Thoracic aorta (tissue), 2 donors: ENCODE results near the gene TFEB. TPM values are rescaled to one million over a fixed set of nuclear protein-coding genes. Genes with fewer than 3 reads are reported as not detected.
A peak's percentile ranks its signal among the peaks of the same experiment; 100 is the strongest.

Source experiments
- ATAC-seq: fragments of 150-250 bp; one replicate; pipeline ENCODE4 v1.8.0; 2017; ENCODE audit warnings: low read depth; ENCODE audit not compliant: insufficient number of reproducible peaks, low FRiP score
- DNase-seq: peaks from one replicate; pipeline ENCODE4 v3.0.0-alpha.2; 2020; ENCODE audit warnings: low spot score
- H3K27ac ChIP-seq, 2 donors: fragments of 200-600 bp; sonication (generic); 1 replicate in 1 of 2; 2 replicates in 1 of 2; pipeline ENCODE4 v1.5.1; 2016; ENCODE audit warnings: mild to moderate bottlenecking in 2 of 2, moderate library complexity in 2 of 2
- H3K27me3 ChIP-seq: fragments of 200-600 bp; sonication (generic); replicated peaks from 2 replicates; pipeline ENCODE4 v1.6.0; 2016; ENCODE audit warnings: mild to moderate bottlenecking; ENCODE audit not compliant: insufficient read depth
- H3K36me3 ChIP-seq: fragments of 200-600 bp; sonication (generic); one replicate; pipeline ENCODE4 v1.5.1; 2016
- H3K4me1 ChIP-seq, 2 donors: fragments of 200-600 bp; sonication (generic); 1 replicate in 1 of 2; 2 replicates in 1 of 2; pipeline versions ENCODE4 v1.5.1 to v1.6.0; 2016; ENCODE audit warnings: low read depth in 2 of 2, mild to moderate bottlenecking in 1 of 2; ENCODE audit not compliant: control insufficient read depth in 1 of 2
- H3K4me3 ChIP-seq: fragments of 200-600 bp; sonication (generic); 2 replicates; pipeline ENCODE4 v1.5.1; 2016; ENCODE audit warnings: mild to moderate bottlenecking
- H3K9me3 ChIP-seq: fragments of 200-600 bp; sonication (generic); 2 replicates; pipeline ENCODE4 v1.5.1; 2016
- total RNA-seq, 2 donors: library from RNA; depleted of rRNA; stranded (reverse); fragments of >200 nt; gene quantifications; one replicate each; pipeline versions ENCODE4 v1.1.0 to v1.2.3, GENCODE V29; 2016
- TF ChIP-seq, protein P1 (sequence below): fragments of 200-600 bp; sonication (generic); IDR thresholded peaks from one replicate; pipeline ENCODE4 v1.5.1; 2019; ENCODE audit warnings: antibody characterized with exemption

The TFEB gene
- total RNA-seq, 2 donors from 2014 or later = 22.9 to 23.8 TPM

- H3K4me3 ChIP-seq = peak overlapping the region; percentile 71
- DNase-seq = no peak
Observed at GRCh38 chr6:41683273-41683522, 52.2 kb downstream of the TFEB start.

DNA sequence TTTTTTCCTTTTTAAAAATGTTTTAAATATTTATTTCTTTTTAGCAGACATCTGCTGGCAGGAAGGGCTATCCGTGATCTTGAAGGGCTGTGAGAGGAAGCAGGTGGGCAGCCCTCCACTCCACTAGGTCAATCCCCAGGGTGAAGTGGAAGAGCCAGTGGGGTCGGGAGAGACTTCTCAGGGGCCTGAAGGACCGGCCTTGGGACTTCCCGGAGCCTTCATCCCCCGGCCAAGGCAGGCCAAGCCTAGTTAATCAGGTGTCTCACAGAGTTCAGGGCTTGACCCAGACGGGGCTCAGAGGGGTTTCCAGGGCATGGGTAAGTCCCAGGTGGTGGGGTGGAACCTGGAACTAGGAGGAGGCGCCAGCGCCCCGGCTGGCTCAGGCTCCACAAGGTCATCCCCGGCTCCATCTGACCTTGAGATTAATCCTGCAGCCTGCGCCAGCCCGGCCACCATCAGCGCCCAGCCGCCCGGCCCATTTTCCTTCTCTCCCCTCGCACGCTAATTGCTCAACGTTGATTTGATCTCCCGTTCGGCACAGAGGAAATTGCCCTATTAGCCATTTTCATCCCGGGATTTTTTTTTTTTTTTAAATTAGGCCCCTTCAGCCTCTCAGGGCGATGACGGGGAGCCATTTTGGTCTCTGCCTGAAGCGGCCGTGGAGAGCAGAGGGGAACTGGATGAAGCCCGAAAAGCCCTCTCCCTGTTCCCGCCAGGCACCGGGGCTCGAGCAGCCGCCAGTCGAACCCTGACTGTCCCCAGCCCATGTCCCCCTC, 52.7 kb downstream of the TFEB start:
- Histone ChIP-seq H3K27me3 (no peaks in the 10 kb centered on the region), H3K27ac (no peak overlapping the region), H3K4me3 (peak overlapping the region; percentile 71), H3K36me3 (peaks cover 29% of the 10 kb centered on the region), H3K4me1 (peaks cover 7 to 11% of the 10 kb centered on the region in 2 donors), H3K9me3 (no peaks in the 10 kb centered on the region)
- DNase-seq (no peak), ATAC-seq (no peak)
- TF ChIP-seq, protein P1, sequence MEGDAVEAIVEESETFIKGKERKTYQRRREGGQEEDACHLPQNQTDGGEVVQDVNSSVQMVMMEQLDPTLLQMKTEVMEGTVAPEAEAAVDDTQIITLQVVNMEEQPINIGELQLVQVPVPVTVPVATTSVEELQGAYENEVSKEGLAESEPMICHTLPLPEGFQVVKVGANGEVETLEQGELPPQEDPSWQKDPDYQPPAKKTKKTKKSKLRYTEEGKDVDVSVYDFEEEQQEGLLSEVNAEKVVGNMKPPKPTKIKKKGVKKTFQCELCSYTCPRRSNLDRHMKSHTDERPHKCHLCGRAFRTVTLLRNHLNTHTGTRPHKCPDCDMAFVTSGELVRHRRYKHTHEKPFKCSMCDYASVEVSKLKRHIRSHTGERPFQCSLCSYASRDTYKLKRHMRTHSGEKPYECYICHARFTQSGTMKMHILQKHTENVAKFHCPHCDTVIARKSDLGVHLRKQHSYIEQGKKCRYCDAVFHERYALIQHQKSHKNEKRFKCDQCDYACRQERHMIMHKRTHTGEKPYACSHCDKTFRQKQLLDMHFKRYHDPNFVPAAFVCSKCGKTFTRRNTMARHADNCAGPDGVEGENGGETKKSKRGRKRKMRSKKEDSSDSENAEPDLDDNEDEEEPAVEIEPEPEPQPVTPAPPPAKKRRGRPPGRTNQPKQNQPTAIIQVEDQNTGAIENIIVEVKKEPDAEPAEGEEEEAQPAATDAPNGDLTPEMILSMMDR = no peak

More at GRCh38 chr6:41683273-41683522, 52.2 kb downstream of the TFEB start:
- Histone ChIP-seq H3K4me1 (peaks cover 7 to 11% of the 10 kb centered on the region in 2 donors), H3K9me3 (no peaks in the 10 kb centered on the region), H3K27ac (no peak overlapping the region), H3K27me3 (no peaks in the 10 kb centered on the region), H3K36me3 (peaks cover 34% of the 10 kb centered on the region)
- no peak for ATAC-seq
- TF ChIP-seq, protein P1 = no peak

- H3K27me3 ChIP-seq = no peaks in the 10 kb centered on the region
- ATAC-seq (peak; percentile 87), DNase-seq (peak; percentile 74)
- TF ChIP-seq, protein P1 = peak; percentile 78
- H3K36me3 ChIP-seq = peaks cover 22% of the 10 kb centered on the region
- H3K9me3 ChIP-seq = no peaks in the 10 kb centered on the region
- H3K27ac ChIP-seq = no peak overlapping the region
- H3K4me3 ChIP-seq = peak overlapping the region; percentile 20
- peaks cover 7 to 11% of the 10 kb centered on the region in 2 donors for H3K4me1 ChIP-seq
Observed at GRCh38 chr6:41682056-41682477, 53.3 kb downstream of the TFEB start.

DNA sequence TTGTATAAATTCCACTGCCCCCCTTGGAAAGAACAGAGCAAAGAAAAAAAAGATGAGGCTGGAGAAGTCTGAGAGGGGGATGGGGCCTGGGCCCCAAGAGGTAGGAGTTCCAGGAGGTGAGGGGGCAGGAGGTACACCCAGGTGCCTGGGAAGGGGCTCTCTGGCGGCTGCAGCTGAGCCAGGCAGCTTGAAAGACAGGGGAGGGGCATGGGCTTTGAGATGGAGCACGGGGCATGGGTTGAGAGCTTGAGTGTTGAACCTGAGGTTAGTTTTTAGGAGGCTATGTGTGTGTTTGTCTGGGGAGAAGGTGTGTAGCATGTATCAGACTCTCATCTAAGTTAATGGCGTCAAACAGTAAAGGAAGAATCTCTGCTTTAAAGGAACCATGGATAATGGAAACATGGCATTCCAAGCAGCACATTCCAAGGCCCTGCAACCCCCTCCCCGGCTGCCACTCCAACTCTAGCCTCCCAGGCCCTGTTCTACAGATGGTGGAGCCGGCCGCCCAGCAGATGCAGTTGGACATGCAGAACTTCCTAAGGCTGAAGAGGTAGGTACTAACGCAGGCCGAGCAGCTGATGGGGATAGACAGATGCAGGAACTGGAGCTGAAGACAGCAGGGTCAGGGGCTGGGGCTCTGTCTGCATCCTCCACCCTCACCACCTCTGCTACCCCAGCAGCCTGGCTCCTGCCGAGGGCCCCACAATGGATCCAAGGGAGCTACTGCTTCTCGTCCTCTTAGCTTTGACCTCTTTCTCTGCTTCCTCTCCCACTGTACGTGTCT, 55.0 kb downstream of the TFEB start:
- H3K27me3 ChIP-seq = no peaks in the 10 kb centered on the region
- no peak overlapping the region for H3K27ac ChIP-seq
- peaks cover 8% of the 10 kb centered on the region for H3K36me3 ChIP-seq
- TF ChIP-seq, protein P1 = no peak
- H3K9me3 ChIP-seq = no peaks in the 10 kb centered on the region
- no peak overlapping the region for H3K4me3 ChIP-seq
- DNase-seq (no peak), ATAC-seq (no peak)
- peaks cover 7 to 11% of the 10 kb centered on the region in 2 donors for H3K4me1 ChIP-seq

- Histone ChIP-seq H3K4me1 (peaks cover 7 to 11% of the 10 kb centered on the region in 2 donors), H3K27me3 (no peaks in the 10 kb centered on the region), H3K9me3 (no peaks in the 10 kb centered on the region), H3K4me3 (no peak overlapping the region), H3K36me3 (peaks cover 6% of the 10 kb centered on the region), H3K27ac (no peak overlapping the region)
- DNase-seq = no peak
- no peak for ATAC-seq
- TF ChIP-seq, protein P1 = no peak
Observed at GRCh38 chr6:41679696-41680095, 55.7 kb downstream of the TFEB start.
